Measurements from ENCODE around the gene DNM2. TPM values are rescaled to one million over a fixed set of nuclear protein-coding genes. Genes with fewer than 3 reads are reported as not detected.

Gene DNM2
- total and polyA plus RNA-seq, 10 of the 15 experiments (the other 5 are each of a cell fraction or from before 2014, with no cell fraction given): 1.2 to 146 (median 68.9) TPM

DNA sequence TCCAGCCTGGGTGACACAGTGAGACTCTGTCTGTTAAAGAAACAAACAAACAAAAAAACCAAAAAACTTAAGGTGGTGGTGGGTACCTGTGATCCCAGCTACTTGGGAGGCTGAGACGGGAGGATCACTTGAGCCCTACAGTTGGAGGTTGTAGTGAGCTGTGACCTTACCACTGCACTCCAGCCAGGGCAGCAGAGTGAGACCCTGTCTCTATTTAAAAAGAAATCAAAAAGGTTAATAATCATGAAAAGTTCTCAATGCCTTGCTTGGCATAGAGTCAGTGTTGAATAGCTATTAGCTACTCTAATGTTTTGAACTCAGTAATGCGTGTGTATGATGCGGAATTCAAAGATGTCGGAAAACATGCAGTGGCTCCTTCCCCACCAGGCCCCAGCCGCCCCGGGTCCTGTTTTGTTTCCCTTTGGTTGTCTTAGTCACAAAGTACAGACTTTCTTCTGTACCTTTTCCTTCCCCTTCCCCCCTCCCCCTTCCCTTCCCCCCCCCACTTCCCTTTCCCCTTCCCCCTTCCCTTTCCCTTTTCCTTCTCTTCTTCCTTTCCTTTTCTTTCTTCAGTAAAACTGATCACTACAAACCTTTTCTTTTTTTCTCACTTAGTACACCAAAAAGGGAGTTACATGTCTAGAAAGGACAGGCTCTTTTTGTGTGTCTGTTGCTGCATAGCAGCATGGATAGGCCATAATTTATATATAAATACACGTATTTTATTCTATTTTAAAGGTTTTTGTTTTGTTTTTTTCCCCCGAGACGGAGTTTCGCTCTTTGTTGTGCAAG lies 35.2 kb downstream of the DNM2 start:
- SMC1A ChIA-PET (ENCODE audit: uncharacterized antibody, unreplicated experiment): no interaction called here
- in situ Hi-C loops (cut with MboI): no loop called here
- CTCF ChIA-PET: interaction anchor here (0.8 kb wide), 1 partner anchor 40 kb away, joined by 4 read pairs; no protein-coding TSS in a partner anchor
- TF ChIP-seq NFYA (IDR thresholded peaks at IDR 0.05; ENCODE audit: borderline replicate concordance, low read depth, low read length): no peak
- TF ChIP-seq NFIC (IDR thresholded peaks at IDR 0.05; ENCODE audit: low read depth, low read length): no peak
- TF ChIP-seq KAT2A (conservative IDR thresholded peaks at IDR 0.05; ENCODE audit: control insufficient read depth, low read depth, low read length): no peak
- TF ChIP-seq RB1 (IDR thresholded peaks at IDR 0.05; ENCODE audit: borderline replicate concordance): no peak
- TF ChIP-seq MTA3 (IDR thresholded peaks at IDR 0.05; ENCODE audit: borderline replicate concordance, low read length): no peak
- no peak for TF ChIP-seq YBX1 (IDR thresholded peaks at IDR 0.05)
- TF ChIP-seq BCL11A (IDR thresholded peaks at IDR 0.05; ENCODE audit: low read depth, low read length): no peak
- no peak for TF ChIP-seq RFX5 (IDR thresholded peaks at IDR 0.05; ENCODE audit: low read depth, low read length)
- TF ChIP-seq TAF1 (IDR thresholded peaks at IDR 0.05; ENCODE audit: borderline replicate concordance, low read depth, low read length): no peak
- TF ChIP-seq CBX3 (IDR thresholded peaks at IDR 0.05; ENCODE audit: borderline replicate concordance, low read depth): no peak
- TF ChIP-seq, protein P1, sequence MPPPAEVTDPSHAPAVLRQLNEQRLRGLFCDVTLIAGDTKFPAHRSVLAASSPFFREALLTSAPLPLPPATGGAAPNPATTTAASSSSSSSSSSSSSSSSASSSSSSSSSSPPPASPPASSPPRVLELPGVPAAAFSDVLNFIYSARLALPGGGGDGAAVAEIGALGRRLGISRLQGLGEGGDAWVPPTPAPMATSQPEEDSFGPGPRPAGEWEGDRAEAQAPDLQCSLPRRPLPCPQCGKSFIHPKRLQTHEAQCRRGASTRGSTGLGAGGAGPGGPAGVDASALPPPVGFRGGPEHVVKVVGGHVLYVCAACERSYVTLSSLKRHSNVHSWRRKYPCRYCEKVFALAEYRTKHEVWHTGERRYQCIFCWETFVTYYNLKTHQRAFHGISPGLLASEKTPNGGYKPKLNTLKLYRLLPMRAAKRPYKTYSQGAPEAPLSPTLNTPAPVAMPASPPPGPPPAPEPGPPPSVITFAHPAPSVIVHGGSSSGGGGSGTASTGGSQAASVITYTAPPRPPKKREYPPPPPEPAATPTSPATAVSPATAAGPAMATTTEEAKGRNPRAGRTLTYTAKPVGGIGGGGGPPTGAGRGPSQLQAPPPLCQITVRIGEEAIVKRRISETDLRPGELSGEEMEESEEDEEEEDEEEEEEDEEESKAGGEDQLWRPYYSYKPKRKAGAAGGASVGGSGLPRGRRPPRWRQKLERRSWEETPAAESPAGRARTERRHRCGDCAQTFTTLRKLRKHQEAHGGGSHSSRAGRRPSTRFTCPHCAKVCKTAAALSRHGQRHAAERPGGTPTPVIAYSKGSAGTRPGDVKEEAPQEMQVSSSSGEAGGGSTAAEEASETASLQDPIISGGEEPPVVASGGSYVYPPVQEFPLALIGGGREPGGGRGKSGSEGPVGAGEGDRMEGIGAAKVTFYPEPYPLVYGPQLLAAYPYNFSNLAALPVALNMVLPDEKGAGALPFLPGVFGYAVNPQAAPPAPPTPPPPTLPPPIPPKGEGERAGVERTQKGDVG (CRISPR knock-in tag; IDR thresholded peaks at IDR 0.05): no peak
- TF ChIP-seq STAT3 (IDR thresholded peaks at IDR 0.05; ENCODE audit: low read depth, low read length): no peak
- no peak for TF ChIP-seq NRF1 (conservative IDR thresholded peaks at IDR 0.05; ENCODE audit: low read depth, low read length)
- TF ChIP-seq STAT1 (conservative IDR thresholded peaks at IDR 0.05): no peak
- no peak for TF ChIP-seq JUND (IDR thresholded peaks at IDR 0.05; ENCODE audit: low read depth, low read length)
- H3K4me2 ChIP-seq (ENCODE audit: control insufficient read depth, insufficient read depth): no peak overlapping the region
- intact Hi-C loops (cut with micrococcal nuclease; ENCODE audit: unreplicated experiment): no loop called here
- WGBS (ENCODE audit: insufficient coverage, insufficient replicate concordance, low lambda C conversion rate, missing lambda C conversion rate): 98% methylated on average over 10 of the region's 10 CpGs
- no peaks in the 10 kb centered on the region for H3K9me3 ChIP-seq (replicated peaks; ENCODE audit: control insufficient read depth, insufficient read depth, low read length)
- BruUV-seq (replicated peaks): no TSS peak
- H3K27ac ChIP-seq (ENCODE audit: control insufficient read depth, insufficient read depth): no peak overlapping the region
- peaks cover 5% of the 10 kb centered on the region for H4K20me1 ChIP-seq (ENCODE audit: control insufficient read depth, insufficient read depth)
- DNase-seq (ENCODE audit: low read depth, low spot score) (no peak), FAIRE-seq (no peak), ATAC-seq (no peak)
- H3K9ac ChIP-seq (ENCODE audit: control insufficient read depth, insufficient read depth, low read length): no peak overlapping the region
- no peaks in the 10 kb centered on the region for H3K4me1 ChIP-seq (ENCODE audit: control insufficient read depth, insufficient read depth, low read length)
- H2AFZ ChIP-seq (ENCODE audit: control insufficient read depth, low read depth, low read length): no peak overlapping the region
- RAD21 ChIA-PET (ENCODE audit: unreplicated experiment): no interaction called here
- peaks cover 0 to 6% of the 10 kb centered on the region in 2 experiments; a peak in 2 of 4 replicates for H3K36me3 ChIP-seq (ENCODE audit: control insufficient read depth in 2 of 2, insufficient read depth in 2 of 2, low read length in 1 of 2)
- no peaks in the 10 kb centered on the region for H3K27me3 ChIP-seq (replicated peaks in 1 of 2; ENCODE audit: control insufficient read depth in 2 of 2, insufficient read depth in 2 of 2, low read length in 1 of 2)
- POLR2A ChIA-PET: no interaction called here
- H3K4me3 ChIP-seq: no peak overlapping the region
- H3K79me2 ChIP-seq (ENCODE audit: control insufficient read depth, insufficient read depth, low read length): peaks cover 29% of the 10 kb centered on the region
